Mesenchymal stem cell (in vitro differentiated cells and primary cell): ENCODE measurements around the gene NAE1.

Source experiments
- DNase-seq: peaks from one replicate; pipeline ENCODE4 v3.0.0-alpha.2; 2013
- H2AFZ ChIP-seq: one replicate; pipeline ENCODE4 v1.6.1; 2013; ENCODE audit warnings: low read depth, mild to moderate bottlenecking, control low read depth, inconsistent platforms, low read length, moderate library complexity
- H2AK5ac ChIP-seq: 2 replicates; pipeline ENCODE4 v1.6.1; 2013; ENCODE audit warnings: low read length, moderate library complexity, mild to moderate bottlenecking, inconsistent platforms; ENCODE audit not compliant: severe bottlenecking
- H2BK120ac ChIP-seq: one replicate; pipeline ENCODE4 v1.6.1; 2013; ENCODE audit warnings: low read depth, mild to moderate bottlenecking, inconsistent platforms, low read length, moderate library complexity
- H2BK12ac ChIP-seq, 2 experiments: one replicate each; pipeline ENCODE4 v1.6.1; 2013; ENCODE audit warnings: inconsistent platforms in 2 of 2, low read length in 2 of 2, mild to moderate bottlenecking in 2 of 2, moderate library complexity in 2 of 2, control low read depth in 1 of 2
- H2BK15ac ChIP-seq: one replicate; pipeline ENCODE4 v1.6.1; 2013; ENCODE audit warnings: mild to moderate bottlenecking, low read depth, inconsistent platforms; ENCODE audit not compliant: poor library complexity, severe bottlenecking
- H2BK5ac ChIP-seq: 2 replicates; pipeline ENCODE4 v1.6.1; 2013; ENCODE audit warnings: low read depth, mild to moderate bottlenecking, low read length, control low read depth, inconsistent platforms; ENCODE audit not compliant: poor library complexity, severe bottlenecking
- H3K14ac ChIP-seq, 2 experiments: one replicate each; pipeline ENCODE4 v1.6.1; 2013; ENCODE audit warnings: inconsistent platforms in 2 of 2, low read length in 2 of 2, control low read depth in 1 of 2, mild to moderate bottlenecking in 1 of 2, moderate library complexity in 1 of 2
- H3K18ac ChIP-seq, 2 experiments: one replicate each; pipeline ENCODE4 v1.6.1; 2013; ENCODE audit warnings: inconsistent platforms in 2 of 2, low read length in 2 of 2, control low read depth in 1 of 2, low read depth in 1 of 2, mild to moderate bottlenecking in 1 of 2
- H3K23ac ChIP-seq, 2 experiments: one replicate each; pipeline ENCODE4 v1.6.1; 2013; ENCODE audit warnings: inconsistent platforms in 2 of 2, low read length in 2 of 2, mild to moderate bottlenecking in 2 of 2, moderate library complexity in 2 of 2, control low read depth in 1 of 2
- H3K27ac ChIP-seq: 2 replicates; pipeline ENCODE4 v1.5.1; 2013; ENCODE audit warnings: mild to moderate bottlenecking, moderate library complexity, low read length, control low read depth, inconsistent platforms; ENCODE audit not compliant: poor library complexity, severe bottlenecking
- H3K27me3 ChIP-seq, 2 experiments: 2 replicates each; pipeline versions ENCODE4 v1.6.1 to v1.7.0; 2013; ENCODE audit warnings: low read length in 2 of 2, mild to moderate bottlenecking in 2 of 2, moderate library complexity in 2 of 2, control low read depth in 1 of 2, inconsistent platforms in 1 of 2; ENCODE audit not compliant: control insufficient read depth in 1 of 2, insufficient read depth in 1 of 2
- H3K36me3 ChIP-seq, 2 experiments: 2 replicates each; pipeline versions ENCODE4 v1.6.1 to v1.7.0; 2013; ENCODE audit warnings: low read length in 2 of 2, control low read depth in 1 of 2, inconsistent platforms in 1 of 2, low read depth in 1 of 2, mild to moderate bottlenecking in 1 of 2; ENCODE audit not compliant: insufficient read depth in 2 of 2, control insufficient read depth in 1 of 2
- H3K4ac ChIP-seq, 2 experiments: one replicate each; pipeline ENCODE4 v1.6.1; 2013; ENCODE audit warnings: inconsistent platforms in 2 of 2, low read length in 2 of 2, mild to moderate bottlenecking in 2 of 2, moderate library complexity in 2 of 2, control low read depth in 1 of 2, low read depth in 1 of 2
- H3K4me1 ChIP-seq: 2 replicates; pipeline ENCODE4 v1.6.1; 2013; ENCODE audit warnings: low read depth, low read length, control low read depth; ENCODE audit not compliant: control insufficient read depth, insufficient read depth
- H3K4me2 ChIP-seq: 2 replicates; pipeline ENCODE4 v1.6.1; 2013; ENCODE audit warnings: low read length, mild to moderate bottlenecking, inconsistent platforms; ENCODE audit not compliant: poor library complexity, severe bottlenecking
- H3K4me3 ChIP-seq, 2 experiments: 2 replicates each; pipeline versions ENCODE4 v1.5.1 to v1.7.0; 2013; ENCODE audit warnings: low read length in 2 of 2, mild to moderate bottlenecking in 2 of 2, control low read depth in 1 of 2, low read depth in 1 of 2; ENCODE audit not compliant: insufficient read depth in 1 of 2
- H3K79me1 ChIP-seq: replicated peaks from 2 replicates; pipeline ENCODE4 v1.6.1; 2013; ENCODE audit warnings: mild to moderate bottlenecking, control low read depth, low read length, inconsistent platforms; ENCODE audit not compliant: poor library complexity, severe bottlenecking
- H3K9ac ChIP-seq: 2 replicates; pipeline ENCODE4 v1.7.0; 2013; ENCODE audit warnings: mild to moderate bottlenecking, low read length, moderate library complexity
- H3K9me3 ChIP-seq: 2 replicates; pipeline ENCODE4 v1.7.0; 2013; ENCODE audit warnings: mild to moderate bottlenecking, low read length; ENCODE audit not compliant: control insufficient read depth
- H4K8ac ChIP-seq: one replicate; pipeline ENCODE4 v1.6.1; 2013; ENCODE audit warnings: inconsistent platforms, mild to moderate bottlenecking, low read length, moderate library complexity
- H4K91ac ChIP-seq: one replicate; pipeline ENCODE4 v1.6.1; 2013; ENCODE audit warnings: mild to moderate bottlenecking, low read length, inconsistent platforms
- WGBS: methylation state at CpG from one replicate; pipeline ENCODE4 v1.1.7; 2013; ENCODE audit warnings: mixed read lengths; 5-methylcytosine and 5-hydroxymethylcytosine counted together

The NAE1 gene

DNA sequence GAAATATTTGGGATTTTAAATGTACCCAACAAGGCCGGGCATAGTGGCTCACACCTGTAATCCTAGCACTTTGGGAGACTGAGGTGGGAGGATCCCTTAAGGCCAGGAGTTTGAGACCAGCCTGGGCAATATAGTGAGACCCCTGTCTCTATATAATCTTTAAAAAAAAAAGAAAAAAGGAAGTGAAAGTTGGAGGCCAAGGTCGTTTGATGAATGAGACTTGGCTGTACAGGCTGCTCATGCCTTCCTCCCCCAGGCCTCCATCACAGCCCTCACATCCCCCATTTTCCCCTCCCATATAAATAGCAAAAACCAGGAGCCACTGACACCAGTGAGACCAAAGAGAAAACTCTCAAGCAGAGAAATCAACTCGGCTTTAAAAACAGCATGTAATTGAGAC, 10.1 kb upstream of the NAE1 start:
- Histone ChIP-seq H2BK5ac (no peak overlapping the region), H2AK5ac (no peak overlapping the region), H4K8ac (no peak overlapping the region), H3K36me3 (peaks cover 0 to 5% of the 10 kb centered on the region in 2 experiments), H3K9me3 (no peaks in the 10 kb centered on the region), H3K9ac (no peak overlapping the region), H3K4me2 (no peak overlapping the region), H3K4me1 (peaks cover 20% of the 10 kb centered on the region), H3K27me3 (peaks cover 30 to 48% of the 10 kb centered on the region in 2 experiments), H2AFZ (no peak overlapping the region), H2BK120ac (no peak overlapping the region), H3K79me1 (no peaks in the 10 kb centered on the region), H3K27ac (no peak overlapping the region), H3K4ac (no peak overlapping the region), H3K4me3 (no peak overlapping the region), H3K23ac (no peak overlapping the region), H2BK12ac (no peak overlapping the region), H2BK15ac (no peak overlapping the region), H3K18ac (no peak overlapping the region), H3K14ac (no peak overlapping the region), H4K91ac (no peak overlapping the region)
- no peak for DNase-seq
- 48% methylated on average over 3 of the region's 3 CpGs for WGBS

DNA sequence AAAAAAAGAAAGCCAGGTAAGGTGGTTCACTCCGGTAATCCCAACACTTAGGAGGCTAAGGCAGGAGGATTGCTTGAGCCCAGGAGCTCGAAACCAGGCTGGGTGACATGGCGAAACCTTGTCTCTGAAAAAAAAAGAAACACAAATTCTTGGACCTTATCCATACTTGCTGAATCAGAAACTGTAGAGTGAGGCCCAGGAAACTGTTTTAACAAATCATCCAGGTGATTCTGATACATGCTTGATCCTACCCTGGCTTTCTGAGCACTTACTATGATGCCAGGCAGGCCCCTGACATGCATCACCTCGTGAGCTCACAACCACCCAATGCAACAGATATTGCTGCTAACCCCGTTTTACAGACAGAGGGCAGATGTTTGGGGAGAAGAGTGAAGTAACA, 4.0 kb upstream of the NAE1 start:
- peaks cover 1% of the 10 kb centered on the region for H3K79me1 ChIP-seq
- no peak overlapping the region for H4K8ac ChIP-seq
- H3K36me3 ChIP-seq, result no peaks in the 10 kb centered on the region
- H2BK5ac ChIP-seq, result no peak overlapping the region
- H4K91ac ChIP-seq, result no peak overlapping the region
- H3K23ac ChIP-seq, result no peak overlapping the region
- peaks cover 0 to 3% of the 10 kb centered on the region in 2 experiments for H3K27me3 ChIP-seq
- H2BK15ac ChIP-seq, result no peak overlapping the region
- no peak overlapping the region for H3K27ac ChIP-seq
- H2AFZ ChIP-seq, result no peak overlapping the region
- H3K4me3 ChIP-seq, result no peak overlapping the region
- no peak overlapping the region for H3K4ac ChIP-seq
- H2AK5ac ChIP-seq, result no peak overlapping the region
- no peaks in the 10 kb centered on the region for H3K9me3 ChIP-seq
- no peak overlapping the region for H2BK120ac ChIP-seq
- H3K14ac ChIP-seq, result no peak overlapping the region
- DNase-seq, result no peak
- H3K9ac ChIP-seq, result no peak overlapping the region
- no peak overlapping the region for H3K4me2 ChIP-seq
- WGBS, result 83% methylated on average over 4 of the region's 5 CpGs
- no peak overlapping the region for H2BK12ac ChIP-seq
- H3K4me1 ChIP-seq, result peaks cover 2% of the 10 kb centered on the region
- H3K18ac ChIP-seq, result no peak overlapping the region

GRCh38 chr16:66832661-66833305, 2.0 kb upstream of the NAE1 start:
- Histone ChIP-seq H4K91ac (no peak overlapping the region), H3K27me3 (peaks cover 0 to 3% of the 10 kb centered on the region in 2 experiments), H3K23ac (no peak overlapping the region), H3K27ac (no peak overlapping the region), H2AFZ (no peak overlapping the region), H3K79me1 (peaks cover 6% of the 10 kb centered on the region), H3K9ac (no peak overlapping the region), H2BK12ac (no peak overlapping the region), H3K4ac (no peak overlapping the region), H3K4me1 (peaks cover 7% of the 10 kb centered on the region), H3K14ac (no peak overlapping the region), H3K18ac (no peak overlapping the region), H3K36me3 (peaks cover 2 to 7% of the 10 kb centered on the region in 2 experiments), H2AK5ac (no peak overlapping the region), H3K9me3 (no peaks in the 10 kb centered on the region), H3K4me2 (no peak overlapping the region), H2BK5ac (no peak overlapping the region), H2BK15ac (no peak overlapping the region), H3K4me3 (no peak overlapping the region), H2BK120ac (no peak overlapping the region), H4K8ac (no peak overlapping the region)
- no peak for DNase-seq
- 84% methylated on average over 6 of the region's 7 CpGs for WGBS

- Histone ChIP-seq H2AK5ac (no peak overlapping the region), H3K27ac (no peak overlapping the region), H2BK15ac (no peak overlapping the region), H3K4me2 (no peak overlapping the region), H3K4me3 (no peak overlapping the region), H3K4ac (no peak overlapping the region), H3K36me3 (peaks cover 6 to 8% of the 10 kb centered on the region in 2 experiments), H3K14ac (no peak overlapping the region), H3K79me1 (peaks cover 6% of the 10 kb centered on the region), H3K4me1 (peaks cover 7% of the 10 kb centered on the region), H4K91ac (no peak overlapping the region), H2BK12ac (peak overlapping the region in 1 of 2 experiments; percentile 47), H3K18ac (no peak overlapping the region), H4K8ac (no peak overlapping the region), H2AFZ (no peak overlapping the region), H3K27me3 (peaks cover 0 to 3% of the 10 kb centered on the region in 2 experiments), H3K9ac (no peak overlapping the region), H2BK5ac (no peak overlapping the region), H3K23ac (no peak overlapping the region), H2BK120ac (no peak overlapping the region), H3K9me3 (no peaks in the 10 kb centered on the region)
- no CpG with 5 or more reads among the region's 3 CpGs for WGBS
- no peak for DNase-seq
These were observed 1.4 kb upstream of the NAE1 start for GRCh38 chr16:66832190-66832589.
